ENCODE results near the gene DPP6.

Gene DPP6

GRCh38 chr7:154781369-154782303 lies 729.4 kb downstream of the DPP6 start:
- DNase-seq = no peak

GRCh38 chr7:154783281-154783909 lies 731.2 kb downstream of the DPP6 start:
- DNase-seq = no peak

- DNase-seq = no peak
Measured at GRCh38 chr7:154785898-154786297, 733.7 kb downstream of the DPP6 start.

- DNase-seq = no peak
Measured at GRCh38 chr7:154789404-154789803, 737.2 kb downstream of the DPP6 start.

- DNase-seq = no peak
Measured at GRCh38 chr7:154791611-154792010, 739.4 kb downstream of the DPP6 start.

GRCh38 chr7:154792436-154793055 lies 740.3 kb downstream of the DPP6 start:
- no peak for DNase-seq

- DNase-seq = no peak
Measured at GRCh38 chr7:154794147-154794780, 742.1 kb downstream of the DPP6 start.

- no peak for DNase-seq
Measured at GRCh38 chr7:154795014-154795413, 742.8 kb downstream of the DPP6 start.

- DNase-seq = no peak
Measured at GRCh38 chr7:154795437-154795836, 743.2 kb downstream of the DPP6 start.

- no peak for DNase-seq
Measured at GRCh38 chr7:154804449-154804848, 752.3 kb downstream of the DPP6 start.

- DNase-seq = no peak
Measured at GRCh38 chr7:154812027-154812426, 759.8 kb downstream of the DPP6 start.

- DNase-seq = no peak
Measured at GRCh38 chr7:154817224-154817896, 765.2 kb downstream of the DPP6 start.

- no peak for DNase-seq
Measured at GRCh38 chr7:154827007-154827406, 774.8 kb downstream of the DPP6 start.

GRCh38 chr7:154832557-154833138 lies 780.5 kb downstream of the DPP6 start:
- DNase-seq = no peak

- DNase-seq = no peak
Measured at GRCh38 chr7:154836021-154836448, 783.8 kb downstream of the DPP6 start.

- no peak for DNase-seq
Measured at GRCh38 chr7:154837087-154837486, 784.9 kb downstream of the DPP6 start.

GRCh38 chr7:154837622-154838021 lies 785.4 kb downstream of the DPP6 start:
- no peak for DNase-seq

- DNase-seq = no peak
Measured at GRCh38 chr7:154840086-154840485, 787.9 kb downstream of the DPP6 start.

- DNase-seq = no peak
Measured at GRCh38 chr7:154841731-154842331, 789.6 kb downstream of the DPP6 start.

GRCh38 chr7:154842591-154842990 lies 790.4 kb downstream of the DPP6 start:
- no peak for DNase-seq

GRCh38 chr7:154843670-154844237 lies 791.6 kb downstream of the DPP6 start:
- no peak for DNase-seq

Measured in effector CD8-positive, alpha-beta T cell (primary cell).